T-helper 1 cell treated with Interleukin-12 subunit alpha and Interleukin-12 subunit beta and Interleukin-4 antibody, amounts not matched to agents 30 ng/mL and 1 ng/mL, for 36 hours (primary cell): ENCODE data around the gene PACSIN2. TPM values are rescaled to one million over a fixed set of nuclear protein-coding genes. Genes with fewer than 3 reads are reported as not detected.

Source experiments
- intact Hi-C: fragments of 100-400 bp; cut with micrococcal nuclease; formaldehyde crosslinking; loops from one replicate; pipeline ENCODE4 v1.15.1; 2024
- total RNA-seq: library from RNA; stranded (reverse); gene quantifications from 2 replicates; pipeline ENCODE4 v1.2.3, GENCODE V29; 2022

Gene PACSIN2
- total RNA-seq, 1 donor from 2014 or later, result 30.0 TPM

GRCh38 chr22:42951093-42951710, 63.7 kb downstream of the PACSIN2 start:
- intact Hi-C loops, result no loop called here

- intact Hi-C loops, result no loop called here
Measured at GRCh38 chr22:42950281-42950680, 64.7 kb downstream of the PACSIN2 start.

GRCh38 chr22:42949159-42949558, 65.8 kb downstream of the PACSIN2 start:
- intact Hi-C loops, result no loop called here

- intact Hi-C loops, result no loop called here
Measured at GRCh38 chr22:42948294-42948693, 66.7 kb downstream of the PACSIN2 start.

GRCh38 chr22:42947211-42947990, 67.5 kb downstream of the PACSIN2 start:
- intact Hi-C loops, result no loop called here

- intact Hi-C loops, result no loop called here
Measured at GRCh38 chr22:42946546-42947198, 68.3 kb downstream of the PACSIN2 start.

GRCh38 chr22:42945736-42946135, 69.2 kb downstream of the PACSIN2 start:
- intact Hi-C loops, result no loop called here

- intact Hi-C loops, result no loop called here
Measured at GRCh38 chr22:42945027-42945426, 69.9 kb downstream of the PACSIN2 start.

GRCh38 chr22:42944409-42944808, 70.5 kb downstream of the PACSIN2 start:
- intact Hi-C loops, result no loop called here

GRCh38 chr22:42943981-42944380, 71.0 kb downstream of the PACSIN2 start:
- intact Hi-C loops, result no loop called here

- intact Hi-C loops, result no loop called here
Measured at GRCh38 chr22:42942351-42942750, 72.6 kb downstream of the PACSIN2 start.

GRCh38 chr22:42939941-42940653, 74.9 kb downstream of the PACSIN2 start:
- intact Hi-C loops, result loop anchor here (5.0 kb wide), 1 partner anchor 77 kb away; the partner anchor contains the start of gene PACSIN2

- intact Hi-C loops, result loop anchor here (5.0 kb wide), 1 partner anchor 78 kb away; the partner anchor contains the start of gene PACSIN2
Measured at GRCh38 chr22:42939451-42939881, 75.5 kb downstream of the PACSIN2 start.

GRCh38 chr22:42938976-42939375, 76.0 kb downstream of the PACSIN2 start:
- intact Hi-C loops, result loop anchor here (5.0 kb wide), 1 partner anchor 78 kb away; the partner anchor contains the start of gene PACSIN2

- intact Hi-C loops, result loop anchor here (5.0 kb wide), 1 partner anchor 79 kb away; the partner anchor contains the start of gene PACSIN2
Measured at GRCh38 chr22:42938449-42938848, 76.5 kb downstream of the PACSIN2 start.

- intact Hi-C loops, result loop anchor here (5.0 kb wide), 1 partner anchor 80 kb away; the partner anchor contains the start of gene PACSIN2
Measured at GRCh38 chr22:42937164-42937843, 77.6 kb downstream of the PACSIN2 start.

GRCh38 chr22:42936680-42937079, 78.3 kb downstream of the PACSIN2 start:
- intact Hi-C loops, result loop anchor here (5.0 kb wide), 1 partner anchor 81 kb away; the partner anchor contains the start of gene PACSIN2

- intact Hi-C loops, result no loop called here
Measured at GRCh38 chr22:42934338-42934737, 80.6 kb downstream of the PACSIN2 start.

- intact Hi-C loops, result no loop called here
Measured at GRCh38 chr22:42933485-42934091, 81.4 kb downstream of the PACSIN2 start.

- intact Hi-C loops, result no loop called here
Measured at GRCh38 chr22:42932857-42933484, 82.0 kb downstream of the PACSIN2 start.
